PFSK-1 (cell line): ENCODE data around the gene APC.

Experiments used
- FOXP2 ChIP-seq: optimal IDR thresholded peaks from 2 replicates; pipeline ENCODE3; 2011; ENCODE audit warnings: borderline replicate concordance, control low read depth, inconsistent platforms; ENCODE audit not compliant: insufficient read depth; ENCODE audit errors: extremely low read length, extremely low read depth
- POLR2AphosphoS5 ChIP-seq: IDR thresholded peaks from 2 replicates; pipeline ENCODE4 v1.6.1; 2012; ENCODE audit warnings: low read depth, mild to moderate bottlenecking, control low read depth, low read length, moderate library complexity
- REST ChIP-seq, 2 experiments: IDR thresholded peaks; 2 replicates each; pipeline versions ENCODE4 v1.6.1 to v1.8.0; 2011 to 2012; ENCODE audit warnings: low read depth in 2 of 2, low read length in 2 of 2, control low read depth in 1 of 2, inconsistent platforms in 1 of 2, mild to moderate bottlenecking in 1 of 2, moderate library complexity in 1 of 2; ENCODE audit not compliant: insufficient read depth in 1 of 2
- SIN3A ChIP-seq: IDR thresholded peaks from 2 replicates; pipeline ENCODE4 v1.6.1; 2012; ENCODE audit warnings: mild to moderate bottlenecking, low read length, moderate library complexity, borderline replicate concordance; ENCODE audit not compliant: insufficient read depth
- TAF1 ChIP-seq: IDR thresholded peaks from 2 replicates; pipeline ENCODE4 v1.6.1; 2012; ENCODE audit warnings: low read length, control low read depth, borderline replicate concordance; ENCODE audit not compliant: insufficient read depth

Gene APC

GRCh38 chr5:112784726-112785125, 47.0 kb downstream of the APC start:
- TF ChIP-seq SIN3A (no peak), POLR2AphosphoS5 (no peak), FOXP2 (no peak), REST (IDR thresholded peaks at IDR 0.05; ENCODE audit: insufficient read depth in 1 of 2, low read depth in 2 of 2, low read length in 2 of 2) (no peak), TAF1 (no peak)

DNA sequence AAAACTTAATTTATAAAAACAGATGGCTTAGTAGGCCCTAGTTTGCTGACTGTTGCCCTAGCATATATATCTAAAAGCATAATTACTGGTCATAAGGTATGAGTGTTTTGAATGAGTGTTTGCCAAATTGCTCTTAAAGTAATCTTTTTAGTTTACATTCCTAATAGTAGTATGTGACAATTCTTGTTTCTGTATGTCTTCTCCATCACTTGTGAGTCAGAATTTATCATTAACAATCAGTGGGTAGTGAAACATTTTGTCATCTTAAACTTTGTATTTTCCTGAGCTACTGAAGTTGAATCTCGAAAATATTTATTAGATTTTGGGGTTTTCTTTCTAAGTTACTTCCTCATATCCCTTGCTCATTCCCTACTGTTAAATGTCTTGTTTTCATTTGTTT, 49.6 kb downstream of the APC start:
- TF ChIP-seq POLR2AphosphoS5 (no peak), SIN3A (no peak), TAF1 (no peak), REST (IDR thresholded peaks at IDR 0.05; ENCODE audit: insufficient read depth in 1 of 2, low read depth in 2 of 2, low read length in 2 of 2) (no peak), FOXP2 (no peak)

GRCh38 chr5:112787896-112788295, 50.2 kb downstream of the APC start:
- TF ChIP-seq TAF1 (no peak), SIN3A (no peak), FOXP2 (no peak), REST (IDR thresholded peaks at IDR 0.05; ENCODE audit: insufficient read depth in 1 of 2, low read depth in 2 of 2, low read length in 2 of 2) (no peak), POLR2AphosphoS5 (no peak)

DNA sequence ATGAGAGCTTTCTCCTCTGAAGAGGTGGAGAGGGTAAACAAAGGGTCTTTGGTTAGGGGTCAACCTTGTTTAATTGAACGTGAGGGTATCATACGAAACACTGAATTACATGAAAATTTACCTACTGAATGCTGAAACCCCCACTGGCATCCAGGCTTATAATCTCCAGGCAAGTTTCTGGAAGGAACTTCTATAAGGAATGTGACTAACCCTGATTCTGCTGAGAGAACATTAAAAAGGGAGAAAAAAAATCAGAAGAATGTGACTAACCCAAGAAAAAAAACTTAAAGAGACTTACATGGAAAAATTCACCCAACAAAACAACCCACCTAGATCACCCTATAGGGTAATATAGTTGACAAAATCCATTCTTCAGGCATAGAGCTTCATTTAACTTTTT, 55.5 kb downstream of the APC start:
- TF ChIP-seq FOXP2, result no peak
- no peak for TF ChIP-seq SIN3A
- no peak for TF ChIP-seq POLR2AphosphoS5
- TF ChIP-seq TAF1, result no peak
- no peak for TF ChIP-seq REST (IDR thresholded peaks at IDR 0.05; ENCODE audit: insufficient read depth in 1 of 2, low read depth in 2 of 2, low read length in 2 of 2)

DNA sequence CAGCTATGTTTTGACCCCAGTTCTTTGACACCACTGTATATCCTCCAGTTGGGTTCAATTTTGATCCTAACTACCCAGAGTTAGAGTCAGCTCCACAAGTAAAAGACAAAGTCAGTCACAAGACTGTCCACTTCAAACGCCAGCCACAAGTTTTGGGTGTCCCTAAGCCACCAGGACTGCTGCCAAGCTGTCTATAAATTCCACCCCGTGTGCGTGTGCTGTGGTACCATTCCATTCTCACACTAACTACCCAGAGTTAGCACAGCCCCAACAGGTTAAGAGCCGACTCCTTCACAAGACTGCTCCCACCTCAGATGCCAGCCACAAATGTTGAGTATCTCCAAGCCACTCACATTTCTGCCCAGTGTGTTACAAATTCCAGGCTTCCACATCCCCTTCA, 56.7 kb downstream of the APC start:
- TF ChIP-seq TAF1 (no peak), REST (IDR thresholded peaks at IDR 0.05; ENCODE audit: insufficient read depth in 1 of 2, low read depth in 2 of 2, low read length in 2 of 2) (no peak), SIN3A (no peak), FOXP2 (no peak), POLR2AphosphoS5 (no peak)
